Measurements from ENCODE around the gene THBS3. TPM values are rescaled to one million over a fixed set of nuclear protein-coding genes. Genes with fewer than 3 reads are reported as not detected.

Gene THBS3
- total and polyA plus RNA-seq, 9 of the 15 experiments (the other 6 are each of a cell fraction or from before 2014, with no cell fraction given), result 0.59 to 8.3 (median 3.2) TPM

DNA sequence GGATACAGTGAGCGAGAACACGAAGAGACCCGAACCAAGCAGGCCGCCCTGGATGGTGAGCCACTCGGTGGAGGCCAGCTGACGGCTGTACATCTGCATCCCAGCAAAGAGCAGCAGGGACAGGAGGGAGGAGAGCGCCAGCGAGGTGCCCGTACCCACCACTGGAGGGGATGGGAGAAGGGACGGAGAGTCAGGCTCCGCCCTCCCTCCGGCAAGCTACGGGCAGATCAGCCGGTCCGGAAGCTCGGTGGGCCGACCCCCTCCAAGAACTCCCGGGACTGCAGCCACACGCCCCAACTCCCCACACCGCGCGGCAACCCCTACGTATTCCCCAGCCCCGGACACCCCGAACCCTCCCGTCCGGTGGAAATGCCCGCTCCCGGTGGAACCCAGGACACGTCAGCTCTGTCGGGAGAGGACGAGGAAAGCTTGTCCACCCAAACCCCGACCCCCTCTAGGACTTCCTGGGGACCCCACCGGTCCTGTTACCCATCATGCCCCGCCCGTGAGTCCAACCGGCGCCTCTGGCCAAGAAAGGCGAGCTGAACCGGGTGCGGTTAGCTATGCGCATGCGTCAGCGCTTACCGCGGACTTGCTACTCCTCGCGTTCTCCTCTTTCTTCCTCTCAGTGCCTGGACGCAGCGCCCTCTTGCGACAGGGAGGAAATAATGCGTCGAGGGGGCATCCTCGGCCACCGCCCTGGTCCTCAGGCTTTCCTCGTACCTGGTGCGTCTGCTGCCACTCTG, 34.8 kb downstream of the THBS3 start, which contains the start of gene KRTCAP2 (continued):
- TF ChIP-seq, protein P1, sequence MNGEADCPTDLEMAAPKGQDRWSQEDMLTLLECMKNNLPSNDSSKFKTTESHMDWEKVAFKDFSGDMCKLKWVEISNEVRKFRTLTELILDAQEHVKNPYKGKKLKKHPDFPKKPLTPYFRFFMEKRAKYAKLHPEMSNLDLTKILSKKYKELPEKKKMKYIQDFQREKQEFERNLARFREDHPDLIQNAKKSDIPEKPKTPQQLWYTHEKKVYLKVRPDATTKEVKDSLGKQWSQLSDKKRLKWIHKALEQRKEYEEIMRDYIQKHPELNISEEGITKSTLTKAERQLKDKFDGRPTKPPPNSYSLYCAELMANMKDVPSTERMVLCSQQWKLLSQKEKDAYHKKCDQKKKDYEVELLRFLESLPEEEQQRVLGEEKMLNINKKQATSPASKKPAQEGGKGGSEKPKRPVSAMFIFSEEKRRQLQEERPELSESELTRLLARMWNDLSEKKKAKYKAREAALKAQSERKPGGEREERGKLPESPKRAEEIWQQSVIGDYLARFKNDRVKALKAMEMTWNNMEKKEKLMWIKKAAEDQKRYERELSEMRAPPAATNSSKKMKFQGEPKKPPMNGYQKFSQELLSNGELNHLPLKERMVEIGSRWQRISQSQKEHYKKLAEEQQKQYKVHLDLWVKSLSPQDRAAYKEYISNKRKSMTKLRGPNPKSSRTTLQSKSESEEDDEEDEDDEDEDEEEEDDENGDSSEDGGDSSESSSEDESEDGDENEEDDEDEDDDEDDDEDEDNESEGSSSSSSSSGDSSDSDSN (IDR thresholded peaks at IDR 0.05; ENCODE audit: borderline replicate concordance in 1 of 2, low read depth in 2 of 2, low read length in 2 of 2), result no peak
- TF ChIP-seq, protein P2, sequence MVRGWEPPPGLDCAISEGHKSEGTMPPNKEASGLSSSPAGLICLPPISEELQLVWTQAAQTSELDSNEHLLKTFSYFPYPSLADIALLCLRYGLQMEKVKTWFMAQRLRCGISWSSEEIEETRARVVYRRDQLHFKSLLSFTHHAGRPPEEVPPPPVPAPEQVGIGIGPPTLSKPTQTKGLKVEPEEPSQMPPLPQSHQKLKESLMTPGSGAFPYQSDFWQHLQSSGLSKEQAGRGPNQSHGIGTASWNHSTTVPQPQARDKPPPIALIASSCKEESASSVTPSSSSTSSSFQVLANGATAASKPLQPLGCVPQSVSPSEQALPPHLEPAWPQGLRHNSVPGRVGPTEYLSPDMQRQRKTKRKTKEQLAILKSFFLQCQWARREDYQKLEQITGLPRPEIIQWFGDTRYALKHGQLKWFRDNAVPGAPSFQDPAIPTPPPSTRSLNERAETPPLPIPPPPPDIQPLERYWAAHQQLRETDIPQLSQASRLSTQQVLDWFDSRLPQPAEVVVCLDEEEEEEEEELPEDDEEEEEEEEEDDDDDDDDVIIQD (CRISPR knock-in tag; IDR thresholded peaks at IDR 0.05), result no peak
- TF ChIP-seq ZNF316 (IDR thresholded peaks at IDR 0.05) (peak; percentile 10; the same call in 1 of the 2 replicates), ILK (tag; IDR thresholded peaks at IDR 0.05; ENCODE audit: borderline replicate concordance, low read depth) (no peak), ZNF408 (CRISPR knock-in tag; IDR thresholded peaks at IDR 0.05; ENCODE audit: low read depth) (no peak), CHD2 (IDR thresholded peaks at IDR 0.05; ENCODE audit: low read depth, low read length) (no peak), ZNF274 (IDR thresholded peaks at IDR 0.05; ENCODE audit: borderline replicate concordance, low read depth, low read length) (no peak), NCOA1 (IDR thresholded peaks at IDR 0.05; ENCODE audit: low read depth) (no peak), CREBBP (IDR thresholded peaks at IDR 0.05; ENCODE audit: low read depth, low read length) (no peak), SP1 (CRISPR knock-in tag; IDR thresholded peaks at IDR 0.05) (peak; percentile 77), HSF4 (CRISPR knock-in tag; IDR thresholded peaks at IDR 0.05; ENCODE audit: borderline replicate concordance) (no peak), CXXC5 (CRISPR knock-in tag; IDR thresholded peaks at IDR 0.05) (peak; percentile 66), HNRNPLL (IDR thresholded peaks at IDR 0.05; ENCODE audit: low read depth, low read length, poor library complexity, severe bottlenecking) (no peak), CEBPB (tag; IDR thresholded peaks at IDR 0.05) (no peak), NCOA4 (IDR thresholded peaks at IDR 0.05; ENCODE audit: partially characterized antibody) (no peak), NCOA6 (IDR thresholded peaks at IDR 0.05) (no peak), NRF1 (conservative IDR thresholded peaks at IDR 0.05 in 1 of 2, IDR thresholded peaks at IDR 0.05 in 1 of 2) (peak; percentile 97 to 98), SP2 (IDR thresholded peaks at IDR 0.05; ENCODE audit: extremely low read depth, low read depth, low read length, poor library complexity, severe bottlenecking) (peak; percentile 68), HNRNPK (IDR thresholded peaks at IDR 0.05; ENCODE audit: low read depth, low read length, poor library complexity, severe bottlenecking) (no peak), ZNF57 (CRISPR knock-in tag; IDR thresholded peaks at IDR 0.05) (no peak)
- TF ChIP-seq, protein P3, sequence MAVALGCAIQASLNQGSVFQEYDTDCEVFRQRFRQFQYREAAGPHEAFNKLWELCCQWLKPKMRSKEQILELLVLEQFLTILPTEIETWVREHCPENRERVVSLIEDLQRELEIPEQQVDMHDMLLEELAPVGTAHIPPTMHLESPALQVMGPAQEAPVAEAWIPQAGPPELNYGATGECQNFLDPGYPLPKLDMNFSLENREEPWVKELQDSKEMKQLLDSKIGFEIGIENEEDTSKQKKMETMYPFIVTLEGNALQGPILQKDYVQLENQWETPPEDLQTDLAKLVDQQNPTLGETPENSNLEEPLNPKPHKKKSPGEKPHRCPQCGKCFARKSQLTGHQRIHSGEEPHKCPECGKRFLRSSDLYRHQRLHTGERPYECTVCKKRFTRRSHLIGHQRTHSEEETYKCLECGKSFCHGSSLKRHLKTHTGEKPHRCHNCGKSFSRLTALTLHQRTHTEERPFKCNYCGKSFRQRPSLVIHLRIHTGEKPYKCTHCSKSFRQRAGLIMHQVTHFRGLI (CRISPR knock-in tag; IDR thresholded peaks at IDR 0.05), result no peak
- TF ChIP-seq, protein P4, sequence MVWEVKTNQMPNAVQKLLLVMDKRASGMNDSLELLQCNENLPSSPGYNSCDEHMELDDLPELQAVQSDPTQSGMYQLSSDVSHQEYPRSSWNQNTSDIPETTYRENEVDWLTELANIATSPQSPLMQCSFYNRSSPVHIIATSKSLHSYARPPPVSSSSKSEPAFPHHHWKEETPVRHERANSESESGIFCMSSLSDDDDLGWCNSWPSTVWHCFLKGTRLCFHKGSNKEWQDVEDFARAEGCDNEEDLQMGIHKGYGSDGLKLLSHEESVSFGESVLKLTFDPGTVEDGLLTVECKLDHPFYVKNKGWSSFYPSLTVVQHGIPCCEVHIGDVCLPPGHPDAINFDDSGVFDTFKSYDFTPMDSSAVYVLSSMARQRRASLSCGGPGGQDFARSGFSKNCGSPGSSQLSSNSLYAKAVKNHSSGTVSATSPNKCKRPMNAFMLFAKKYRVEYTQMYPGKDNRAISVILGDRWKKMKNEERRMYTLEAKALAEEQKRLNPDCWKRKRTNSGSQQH (CRISPR knock-in tag; IDR thresholded peaks at IDR 0.05), result no peak
